ENCODE measurements around the gene ICAM1.
"Not testable (repeated sequence)": the region's sequence is repeated elsewhere in the genome, so short reads cannot be mapped to it uniquely, and the experiment has no call there.

Gene ICAM1

GRCh38 chr19:10241826-10242449, 29.0 kb upstream of the ICAM1 start:
- not testable (repeated sequence) for DNase-seq (ENCODE audit: low spot score)

DNA sequence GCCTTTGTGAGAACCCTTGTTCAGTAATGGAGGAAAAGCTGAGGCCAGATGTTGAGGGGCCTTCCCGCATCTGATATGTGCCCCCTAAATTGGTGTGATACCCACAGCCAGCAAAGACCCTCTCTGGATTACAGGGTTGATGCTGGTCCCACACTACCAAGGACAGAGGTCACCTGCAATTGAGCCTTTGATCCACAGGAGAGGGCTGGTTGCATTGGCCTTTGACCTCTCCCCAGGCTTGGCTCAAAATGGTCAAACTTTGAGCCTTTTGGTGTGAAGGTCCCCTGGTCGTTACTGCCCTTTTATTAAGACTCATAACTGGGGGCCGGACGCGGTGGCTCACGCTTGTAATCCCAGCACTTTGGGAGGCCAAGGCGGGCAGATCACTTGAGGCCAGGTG, 27.3 kb upstream of the ICAM1 start:
- no peak for DNase-seq (ENCODE audit: low spot score)

DNA sequence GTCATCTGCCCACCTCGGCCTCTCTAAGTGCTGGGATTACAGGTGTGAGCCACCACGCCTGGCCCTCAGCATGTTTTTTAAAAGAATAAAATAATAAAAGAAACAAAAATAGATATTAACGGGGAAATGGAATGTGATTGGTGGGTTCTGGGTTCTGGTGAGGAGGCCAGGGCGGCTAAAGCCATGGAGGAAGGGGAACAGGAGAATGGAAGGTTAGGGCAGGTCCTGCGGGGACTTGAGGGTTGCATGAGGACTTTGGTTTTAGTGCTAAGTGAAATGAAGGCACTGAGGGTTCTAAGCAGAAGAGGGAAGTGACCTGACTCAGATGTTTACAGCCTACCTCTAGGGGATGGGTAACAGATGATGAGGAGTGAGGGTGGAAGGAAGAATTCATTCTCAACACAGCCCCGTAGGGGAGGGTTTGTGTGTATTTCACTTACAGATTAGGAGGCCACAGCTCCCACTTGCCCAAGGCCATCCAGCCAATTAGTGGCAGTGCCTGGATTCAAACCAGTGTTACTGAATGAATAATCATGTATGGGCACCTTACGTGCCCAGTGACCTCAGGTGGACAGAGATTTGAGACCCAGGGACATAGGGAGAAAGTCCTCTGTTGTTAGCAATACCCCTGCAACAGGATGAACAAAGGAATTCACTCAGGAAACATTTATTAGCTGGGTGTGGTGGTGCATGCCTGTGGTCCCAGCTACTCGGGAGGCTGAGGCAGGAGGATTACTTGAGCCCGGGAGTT, 25.6 kb upstream of the ICAM1 start:
- no peak for DNase-seq (ENCODE audit: low spot score)

GRCh38 chr19:10246511-10246910, 24.4 kb upstream of the ICAM1 start:
- no peak for DNase-seq (ENCODE audit: low spot score)

DNA sequence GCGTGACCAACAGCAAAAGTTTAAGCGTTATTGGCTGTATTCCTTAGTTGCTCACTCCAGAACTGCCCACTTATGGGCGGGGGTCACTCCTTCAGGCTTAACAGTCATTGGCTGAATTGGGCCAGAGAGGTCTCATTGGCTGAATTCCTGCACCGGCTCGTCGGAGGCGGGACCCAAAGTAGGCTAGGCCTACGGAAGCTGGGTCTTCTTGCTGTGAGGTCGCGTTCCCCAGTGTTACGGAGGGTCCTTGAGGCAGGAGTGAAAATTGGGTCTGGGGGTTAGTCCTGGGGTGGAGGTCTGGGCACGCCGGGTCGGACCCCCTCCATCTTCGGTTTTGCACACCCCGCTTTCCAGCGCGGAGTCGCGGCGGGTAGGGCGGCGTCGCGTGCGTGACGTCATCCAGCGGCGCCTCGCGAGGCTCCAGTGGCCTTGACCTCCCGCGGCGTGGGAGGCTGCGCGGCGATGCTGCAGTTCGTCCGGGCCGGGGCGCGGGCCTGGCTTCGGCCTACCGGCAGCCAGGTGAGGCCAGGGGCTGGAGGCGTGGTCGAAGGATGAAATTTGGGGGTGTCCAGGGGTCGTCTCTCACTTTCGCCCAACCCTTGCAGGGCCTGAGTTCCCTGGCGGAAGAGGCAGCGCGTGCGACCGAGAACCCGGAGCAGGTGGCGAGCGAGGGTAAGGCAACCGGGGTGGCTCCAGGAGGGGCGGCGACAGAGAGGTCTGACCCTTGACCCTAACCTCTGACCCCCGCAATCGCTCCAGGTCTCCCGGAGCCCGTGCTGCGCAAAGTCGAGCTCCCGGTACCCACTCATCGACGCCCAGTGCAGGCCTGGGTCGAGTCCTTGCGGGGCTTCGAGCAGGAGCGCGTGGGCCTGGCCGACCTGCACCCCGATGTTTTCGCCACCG, 18.9 kb upstream of the ICAM1 start, which contains the start of gene MRPL4:
TSS of gene MRPL4 (plus strand) at position 423 of the 903 bp plus-strand sequence. CDS start at position 463, 40 bp downstream.
- DNase-seq (ENCODE audit: low spot score), result peak; percentile 96

- DNase-seq (ENCODE audit: low spot score), result no peak
Observed at GRCh38 chr19:10252707-10253106, 18.2 kb upstream of the ICAM1 start.

- no peak for DNase-seq (ENCODE audit: low spot score)
Observed at GRCh38 chr19:10254244-10254643, 16.7 kb upstream of the ICAM1 start.

DNA sequence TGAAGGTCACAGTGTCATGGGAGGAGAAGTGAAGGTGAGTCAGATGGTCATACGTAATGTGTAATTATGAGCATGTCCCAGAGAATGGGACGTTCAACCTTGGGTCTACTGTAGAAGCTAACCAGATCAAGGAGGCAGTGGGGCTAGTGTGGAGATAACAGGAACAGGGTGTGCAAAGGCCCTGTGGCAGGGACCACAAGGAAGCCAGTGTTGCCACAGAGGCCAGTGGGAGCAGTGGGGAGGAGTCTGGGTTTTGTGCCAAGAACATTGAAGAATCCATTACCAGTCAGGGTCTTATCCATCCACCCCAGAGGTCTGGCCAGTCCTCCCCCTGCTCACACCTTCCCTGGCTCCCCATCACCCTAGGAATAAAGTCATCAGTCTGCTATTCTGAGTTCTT, 15.6 kb upstream of the ICAM1 start:
- DNase-seq (ENCODE audit: low spot score), result no peak

DNA sequence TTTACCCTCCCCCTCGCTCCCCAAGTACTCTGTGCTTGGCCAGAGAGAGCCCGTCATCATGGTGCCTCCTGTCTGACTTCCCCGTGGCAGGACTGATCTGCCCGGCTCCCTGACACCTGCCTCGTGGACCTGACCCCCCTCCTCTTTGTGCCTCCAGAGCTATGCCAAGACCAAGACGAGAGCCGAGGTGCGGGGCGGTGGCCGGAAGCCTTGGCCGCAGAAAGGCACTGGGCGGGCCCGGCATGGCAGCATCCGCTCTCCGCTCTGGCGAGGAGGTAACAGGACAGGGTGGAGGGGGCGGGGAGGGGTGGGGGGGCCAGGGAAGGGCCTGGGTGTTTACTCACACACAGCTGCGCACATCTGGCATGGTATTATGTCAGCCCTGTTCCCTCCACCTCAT, 14.4 kb upstream of the ICAM1 start:
- no peak for DNase-seq (ENCODE audit: low spot score)

- DNase-seq (ENCODE audit: low spot score), result no peak
Observed at GRCh38 chr19:10256970-10257615, 13.8 kb upstream of the ICAM1 start.

DNA sequence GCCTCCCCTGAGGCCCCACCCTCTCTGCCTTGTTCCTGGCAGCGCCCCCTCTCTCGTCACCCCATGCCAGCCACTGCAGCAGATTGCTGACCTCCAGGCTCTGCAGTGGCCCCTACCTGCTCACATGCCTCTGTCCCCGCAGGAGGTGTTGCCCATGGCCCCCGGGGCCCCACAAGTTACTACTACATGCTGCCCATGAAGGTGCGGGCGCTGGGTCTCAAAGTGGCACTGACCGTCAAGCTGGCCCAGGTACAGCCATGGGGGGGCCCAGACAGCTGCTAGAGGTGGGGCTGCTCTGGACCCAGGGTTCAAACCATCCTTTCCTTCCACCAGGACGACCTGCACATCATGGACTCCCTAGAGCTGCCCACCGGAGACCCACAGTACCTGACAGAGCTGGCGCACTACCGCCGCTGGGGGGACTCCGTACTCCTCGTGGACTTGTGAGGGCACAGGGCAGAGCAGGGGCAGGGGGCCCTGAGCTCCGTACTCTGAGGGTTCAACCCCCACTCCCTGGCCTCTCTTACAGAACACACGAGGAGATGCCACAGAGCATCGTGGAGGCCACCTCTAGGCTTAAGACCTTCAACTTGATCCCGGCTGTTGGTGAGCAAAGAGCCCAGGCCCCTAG, 12.7 kb upstream of the ICAM1 start:
- DNase-seq (ENCODE audit: low spot score), result no peak

- DNase-seq (ENCODE audit: low spot score), result peak; percentile 68
Observed at GRCh38 chr19:10259162-10259905, 11.6 kb upstream of the ICAM1 start.

DNA sequence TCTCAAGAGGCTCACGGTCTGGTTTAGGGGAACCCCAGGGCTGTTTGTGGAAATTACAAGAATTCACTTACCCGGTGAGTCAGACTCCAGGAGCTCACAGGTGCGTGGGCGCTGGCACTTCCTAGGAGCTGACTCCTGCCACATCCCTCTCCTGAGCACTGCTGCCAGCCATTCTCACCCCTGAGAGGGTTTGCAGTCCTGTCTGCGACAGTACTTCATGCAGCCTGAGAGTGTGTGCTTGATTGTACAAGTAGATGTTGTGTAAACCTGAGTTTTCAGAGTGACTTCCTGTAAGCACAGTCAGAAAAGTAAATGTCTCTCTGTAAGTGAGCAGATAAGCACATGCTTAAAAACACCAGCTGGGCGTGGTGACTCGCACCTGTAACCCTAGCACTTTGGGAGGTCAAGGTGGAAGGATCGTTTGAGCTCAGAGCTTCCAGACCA, 10.8 kb upstream of the ICAM1 start:
- no peak for DNase-seq (ENCODE audit: low spot score)

DNA sequence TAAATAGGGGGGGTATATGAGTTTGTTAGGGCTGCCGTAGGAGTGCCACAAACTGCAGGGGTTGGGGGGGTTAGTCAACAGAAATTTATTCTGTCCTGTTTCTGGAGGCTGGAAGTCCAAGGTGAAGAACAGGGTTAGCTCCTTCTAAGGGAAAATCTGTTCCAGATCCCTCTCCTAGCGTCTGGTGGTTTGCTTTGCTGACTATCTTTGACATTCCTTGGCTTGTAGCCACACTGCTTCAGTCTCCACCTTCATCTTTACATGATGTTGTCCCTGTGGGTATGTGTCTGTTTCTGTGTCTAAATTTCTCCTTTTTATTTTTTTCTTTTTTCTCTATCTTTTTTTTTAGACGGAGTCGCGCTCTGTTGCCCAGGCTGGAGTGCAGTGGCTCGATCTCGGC, 8.1 kb upstream of the ICAM1 start:
- no peak for DNase-seq (ENCODE audit: low spot score)

DNA sequence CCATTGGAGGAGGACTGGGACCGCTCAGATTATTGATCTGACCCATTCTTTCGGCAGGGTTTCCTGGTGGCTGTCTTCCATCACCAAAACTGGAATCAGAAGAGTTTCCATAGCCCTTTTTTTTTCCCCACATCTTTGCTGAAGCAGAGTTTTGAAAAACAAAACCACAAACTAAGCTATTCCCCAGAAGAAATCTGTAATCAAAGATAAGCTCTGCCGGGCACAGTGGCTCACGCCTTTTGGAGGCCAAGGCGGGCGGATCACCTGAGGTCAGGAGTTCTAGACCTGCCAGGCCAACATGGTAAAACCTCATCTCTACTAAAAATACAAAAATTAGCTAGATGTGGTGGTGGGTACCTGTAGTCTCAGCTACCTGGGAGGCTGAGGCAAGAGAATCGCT, 4.2 kb upstream of the ICAM1 start:
- DNase-seq (ENCODE audit: low spot score), result no peak

- no peak for DNase-seq (ENCODE audit: low spot score)
Observed at GRCh38 chr19:10268071-10268470, 2.8 kb upstream of the ICAM1 start.

- DNase-seq (ENCODE audit: low spot score), result peak; percentile 91
Observed at GRCh38 chr19:10269333-10270179, 1.4 kb upstream of the ICAM1 start.

DNA sequence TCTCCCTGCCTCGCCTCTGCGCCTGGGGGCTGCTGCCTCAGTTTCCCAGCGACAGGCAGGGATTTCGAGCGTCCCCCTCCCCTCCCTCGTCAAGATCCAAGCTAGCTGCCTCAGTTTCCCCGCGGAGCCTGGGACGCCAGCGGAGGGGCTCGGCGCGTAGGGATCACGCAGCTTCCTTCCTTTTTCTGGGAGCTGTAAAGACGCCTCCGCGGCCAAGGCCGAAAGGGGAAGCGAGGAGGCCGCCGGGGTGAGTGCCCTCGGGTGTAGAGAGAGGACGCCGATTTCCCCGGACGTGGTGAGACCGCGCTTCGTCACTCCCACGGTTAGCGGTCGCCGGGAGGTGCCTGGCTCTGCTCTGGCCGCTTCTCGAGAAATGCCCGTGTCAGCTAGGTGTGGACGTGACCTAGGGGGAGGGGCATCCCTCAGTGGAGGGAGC, 722 bp upstream of the ICAM1 start:
- DNase-seq (ENCODE audit: low spot score), result peak; percentile 44

DNA sequence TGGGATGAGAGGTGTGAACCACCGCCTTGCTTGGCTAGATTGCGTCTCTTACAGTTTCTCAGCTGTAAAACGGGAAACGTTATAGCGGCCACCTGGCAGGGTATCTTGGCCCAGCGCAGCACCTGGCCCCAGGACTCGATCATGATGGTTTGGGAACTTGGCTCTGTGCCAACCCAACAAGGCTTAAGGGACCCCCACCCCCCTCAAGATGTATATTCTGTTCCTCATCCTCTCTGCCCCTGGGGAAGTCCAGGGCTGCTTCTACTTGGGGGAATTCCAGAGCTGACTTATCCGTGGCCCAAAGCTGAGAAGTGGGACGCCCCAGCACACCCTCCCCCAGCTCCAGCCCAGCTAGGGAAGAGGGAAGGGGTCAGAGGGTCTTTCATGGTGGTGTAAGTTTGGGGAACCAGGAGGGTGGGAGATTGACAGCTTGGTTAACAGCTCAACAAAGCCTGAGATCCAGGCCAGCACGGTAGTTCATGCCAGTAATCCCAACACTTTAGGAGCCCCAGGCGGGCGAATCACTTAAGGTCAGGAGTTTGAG, 695 bp downstream of the ICAM1 start:
- peak; percentile 25 for DNase-seq (ENCODE audit: low spot score)

- no peak for DNase-seq (ENCODE audit: low spot score)
Observed at GRCh38 chr19:10274589-10274988, 3.7 kb downstream of the ICAM1 start.
